ENCODE results near the gene GZMM. TPM values are rescaled to one million over a fixed set of nuclear protein-coding genes. Genes with fewer than 3 reads are reported as not detected.

The GZMM gene
- total and polyA plus RNA-seq, 2 of the 13 experiments (the other 11 are each of a cell fraction or from before 2014, with no cell fraction given), result 0.07 TPM; not detected in 1

GRCh38 chr19:591099-591958 lies 47.5 kb downstream of the GZMM start (continued):
- peak; percentile 79 for TF ChIP-seq AKNA (CRISPR knock-in tag; IDR thresholded peaks at IDR 0.05; ENCODE audit: borderline replicate concordance)
- TF ChIP-seq, protein P1, sequence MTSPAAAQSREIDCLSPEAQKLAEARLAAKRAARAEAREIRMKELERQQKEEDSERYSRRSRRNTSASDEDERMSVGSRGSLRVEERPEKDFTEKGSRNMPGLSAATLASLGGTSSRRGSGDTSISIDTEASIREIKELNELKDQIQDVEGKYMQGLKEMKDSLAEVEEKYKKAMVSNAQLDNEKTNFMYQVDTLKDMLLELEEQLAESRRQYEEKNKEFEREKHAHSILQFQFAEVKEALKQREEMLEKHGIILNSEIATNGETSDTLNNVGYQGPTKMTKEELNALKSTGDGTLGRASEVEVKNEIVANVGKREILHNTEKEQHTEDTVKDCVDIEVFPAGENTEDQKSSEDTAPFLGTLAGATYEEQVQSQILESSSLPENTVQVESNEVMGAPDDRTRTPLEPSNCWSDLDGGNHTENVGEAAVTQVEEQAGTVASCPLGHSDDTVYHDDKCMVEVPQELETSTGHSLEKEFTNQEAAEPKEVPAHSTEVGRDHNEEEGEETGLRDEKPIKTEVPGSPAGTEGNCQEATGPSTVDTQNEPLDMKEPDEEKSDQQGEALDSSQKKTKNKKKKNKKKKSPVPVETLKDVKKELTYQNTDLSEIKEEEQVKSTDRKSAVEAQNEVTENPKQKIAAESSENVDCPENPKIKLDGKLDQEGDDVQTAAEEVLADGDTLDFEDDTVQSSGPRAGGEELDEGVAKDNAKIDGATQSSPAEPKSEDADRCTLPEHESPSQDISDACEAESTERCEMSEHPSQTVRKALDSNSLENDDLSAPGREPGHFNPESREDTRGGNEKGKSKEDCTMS (CRISPR knock-in tag; conservative IDR thresholded peaks at IDR 0.05), result no peak
- peak; percentile 84; the same call in 1 of the 2 replicates for TF ChIP-seq ZNF557 (CRISPR knock-in tag; IDR thresholded peaks at IDR 0.05)
- TF ChIP-seq ZHX1 (CRISPR knock-in tag; IDR thresholded peaks at IDR 0.05; ENCODE audit: low read depth), result no peak
- TF ChIP-seq KLF9 (CRISPR knock-in tag; IDR thresholded peaks at IDR 0.05; ENCODE audit: low read depth), result no peak
- TF ChIP-seq IKZF1 (IDR thresholded peaks at IDR 0.05), result no peak
- TF ChIP-seq, protein P2, sequence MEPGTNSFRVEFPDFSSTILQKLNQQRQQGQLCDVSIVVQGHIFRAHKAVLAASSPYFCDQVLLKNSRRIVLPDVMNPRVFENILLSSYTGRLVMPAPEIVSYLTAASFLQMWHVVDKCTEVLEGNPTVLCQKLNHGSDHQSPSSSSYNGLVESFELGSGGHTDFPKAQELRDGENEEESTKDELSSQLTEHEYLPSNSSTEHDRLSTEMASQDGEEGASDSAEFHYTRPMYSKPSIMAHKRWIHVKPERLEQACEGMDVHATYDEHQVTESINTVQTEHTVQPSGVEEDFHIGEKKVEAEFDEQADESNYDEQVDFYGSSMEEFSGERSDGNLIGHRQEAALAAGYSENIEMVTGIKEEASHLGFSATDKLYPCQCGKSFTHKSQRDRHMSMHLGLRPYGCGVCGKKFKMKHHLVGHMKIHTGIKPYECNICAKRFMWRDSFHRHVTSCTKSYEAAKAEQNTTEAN (CRISPR knock-in tag; conservative IDR thresholded peaks at IDR 0.05), result no peak; the same call in 1 of the 2 replicates
- TF ChIP-seq ZNF788 (CRISPR knock-in tag; IDR thresholded peaks at IDR 0.05; ENCODE audit: borderline replicate concordance), result no peak
- TF ChIP-seq TCF7 (IDR thresholded peaks at IDR 0.05; ENCODE audit: low read depth), result no peak
- no peak for TF ChIP-seq HMG20A (CRISPR knock-in tag; IDR thresholded peaks at IDR 0.05; ENCODE audit: borderline replicate concordance)
- 0 out of 2 replicates have a peak, but pooled peaks have one; percentile 18 for TF ChIP-seq SKIL (CRISPR knock-in tag; IDR thresholded peaks at IDR 0.05; ENCODE audit: borderline replicate concordance)
- TF ChIP-seq CSRNP2 (CRISPR knock-in tag; conservative IDR thresholded peaks at IDR 0.05; ENCODE audit: low read depth), result no peak

All from HepG2 (cell line).